Type B pancreatic cell (in vitro differentiated cells): ENCODE results near the gene RASL10B. TPM values are rescaled to one million over a fixed set of nuclear protein-coding genes. Genes with fewer than 3 reads are reported as not detected.

Experiments used
- DNase-seq: peaks from one replicate; pipeline ENCODE4 v3.0.0; 2021; ENCODE audit warnings: mixed read lengths; ENCODE audit not compliant: unreplicated experiment; ENCODE audit errors: extremely low spot score
- H3K27ac Mint-ChIP-seq: 2 replicates; pipeline ENCODE4 v1.8.0; 2021; ENCODE audit warnings: mild to moderate bottlenecking, mixed read lengths
- H3K27me3 Mint-ChIP-seq: 2 replicates; pipeline ENCODE4 v1.8.0; 2021; ENCODE audit warnings: mixed read lengths
- H3K36me3 Mint-ChIP-seq: 2 replicates; pipeline ENCODE4 v1.8.0; 2021; ENCODE audit warnings: mixed read lengths
- H3K4me1 Mint-ChIP-seq: one replicate; pipeline ENCODE4 v1.8.0; 2021; ENCODE audit warnings: mixed read lengths; ENCODE audit not compliant: unreplicated experiment
- H3K4me3 Mint-ChIP-seq: 2 replicates; pipeline ENCODE4 v1.8.0; 2021; ENCODE audit warnings: mild to moderate bottlenecking, mixed read lengths
- H3K9me3 Mint-ChIP-seq: 2 replicates; pipeline ENCODE4 v1.8.0; 2021; ENCODE audit warnings: mixed read lengths
- total RNA-seq: library from RNA; stranded (reverse); gene quantifications from 2 replicates; pipeline ENCODE4 v1.2.1, GENCODE V29; 2021; ENCODE audit warnings: low replicate concordance
- TF ChIP-seq, protein P1 (sequence below): fragments of 200-600 bp; sonication (generic); conservative IDR thresholded peaks from 2 replicates; pipeline ENCODE4 v1.5.0; 2021; ENCODE audit warnings: antibody characterized with exemption, mild to moderate bottlenecking

Gene RASL10B
- total RNA-seq, 1 donor from 2014 or later = 29.4 TPM

DNA sequence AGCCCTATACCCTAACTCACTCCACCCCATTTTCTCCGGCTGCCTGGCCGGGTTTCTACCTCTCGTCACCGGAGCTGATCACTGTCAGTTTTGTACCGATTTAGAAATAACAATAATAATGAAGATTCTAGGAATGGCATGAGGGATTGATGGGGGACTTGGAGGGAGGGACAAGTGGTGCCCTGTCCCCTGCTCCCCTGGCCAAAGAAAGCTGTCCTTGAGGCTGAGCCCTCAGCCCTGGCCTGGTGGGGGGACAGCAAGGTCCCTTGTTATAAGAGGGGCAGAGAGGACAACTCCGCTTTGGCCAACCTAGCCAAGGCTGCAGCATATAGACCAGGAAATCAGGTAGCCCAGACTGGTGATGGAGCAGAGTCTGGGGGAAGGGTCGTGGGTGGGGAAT, 11.1 kb downstream of the RASL10B start:
- TF ChIP-seq, protein P1, sequence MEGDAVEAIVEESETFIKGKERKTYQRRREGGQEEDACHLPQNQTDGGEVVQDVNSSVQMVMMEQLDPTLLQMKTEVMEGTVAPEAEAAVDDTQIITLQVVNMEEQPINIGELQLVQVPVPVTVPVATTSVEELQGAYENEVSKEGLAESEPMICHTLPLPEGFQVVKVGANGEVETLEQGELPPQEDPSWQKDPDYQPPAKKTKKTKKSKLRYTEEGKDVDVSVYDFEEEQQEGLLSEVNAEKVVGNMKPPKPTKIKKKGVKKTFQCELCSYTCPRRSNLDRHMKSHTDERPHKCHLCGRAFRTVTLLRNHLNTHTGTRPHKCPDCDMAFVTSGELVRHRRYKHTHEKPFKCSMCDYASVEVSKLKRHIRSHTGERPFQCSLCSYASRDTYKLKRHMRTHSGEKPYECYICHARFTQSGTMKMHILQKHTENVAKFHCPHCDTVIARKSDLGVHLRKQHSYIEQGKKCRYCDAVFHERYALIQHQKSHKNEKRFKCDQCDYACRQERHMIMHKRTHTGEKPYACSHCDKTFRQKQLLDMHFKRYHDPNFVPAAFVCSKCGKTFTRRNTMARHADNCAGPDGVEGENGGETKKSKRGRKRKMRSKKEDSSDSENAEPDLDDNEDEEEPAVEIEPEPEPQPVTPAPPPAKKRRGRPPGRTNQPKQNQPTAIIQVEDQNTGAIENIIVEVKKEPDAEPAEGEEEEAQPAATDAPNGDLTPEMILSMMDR = no peak
- H3K36me3 Mint-ChIP-seq = peaks cover 7% of the 10 kb centered on the region
- H3K27ac Mint-ChIP-seq = no peak overlapping the region
- H3K4me1 Mint-ChIP-seq = no peaks in the 10 kb centered on the region
- peaks cover 42% of the 10 kb centered on the region for H3K27me3 Mint-ChIP-seq
- no peak for DNase-seq
- H3K9me3 Mint-ChIP-seq = no peaks in the 10 kb centered on the region
- no peak overlapping the region for H3K4me3 Mint-ChIP-seq

DNA sequence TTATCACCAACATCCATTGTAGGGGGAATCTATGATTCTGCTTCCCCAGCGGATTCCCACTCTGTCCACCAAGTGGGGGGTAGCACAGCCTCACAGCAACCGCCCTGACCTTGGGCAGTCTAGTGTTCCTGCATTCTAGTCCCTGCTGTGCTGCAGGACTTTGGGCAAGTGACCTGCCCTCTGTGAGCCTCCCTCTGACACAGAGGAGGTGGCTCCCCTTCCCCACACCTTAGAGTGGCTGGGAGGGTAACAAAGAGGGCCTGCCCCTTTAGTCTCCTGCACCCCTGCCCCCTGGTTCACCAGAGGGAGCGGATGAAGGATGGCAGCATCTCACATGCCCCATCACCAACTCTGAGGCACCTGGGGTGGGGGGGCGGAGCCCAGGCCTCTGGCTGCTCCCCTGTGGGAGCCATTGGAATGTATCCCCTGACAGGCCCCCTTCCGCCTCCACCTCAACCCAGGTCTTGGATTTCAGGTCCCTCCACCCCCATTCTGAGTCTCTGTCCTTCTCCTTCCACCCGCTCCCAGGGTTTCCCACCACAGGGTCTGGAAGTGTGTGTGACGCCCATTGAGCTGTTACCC, 11.5 kb downstream of the RASL10B start:
- DNase-seq = no peak
- Mint-ChIP-seq H3K27me3 (peaks cover 43% of the 10 kb centered on the region), H3K4me1 (no peaks in the 10 kb centered on the region), H3K27ac (no peak overlapping the region), H3K36me3 (peaks cover 7% of the 10 kb centered on the region), H3K9me3 (no peaks in the 10 kb centered on the region), H3K4me3 (no peak overlapping the region)
- TF ChIP-seq, protein P1 = no peak

- TF ChIP-seq, protein P1 = no peak
- Mint-ChIP-seq H3K9me3 (no peaks in the 10 kb centered on the region), H3K4me3 (peak overlapping the region; percentile 26), H3K36me3 (peaks cover 7% of the 10 kb centered on the region), H3K4me1 (no peaks in the 10 kb centered on the region), H3K27ac (no peak overlapping the region), H3K27me3 (peaks cover 47% of the 10 kb centered on the region)
- no peak for DNase-seq
Observed at GRCh38 chr17:35743626-35744328, 12.3 kb downstream of the RASL10B start.

- DNase-seq = no peak
- TF ChIP-seq, protein P1 = no peak
- H3K27ac Mint-ChIP-seq = no peak overlapping the region
- H3K4me1 Mint-ChIP-seq = peaks cover 4% of the 10 kb centered on the region
- H3K36me3 Mint-ChIP-seq = peaks cover 3% of the 10 kb centered on the region
- no peak overlapping the region for H3K4me3 Mint-ChIP-seq
- peaks cover 48% of the 10 kb centered on the region for H3K27me3 Mint-ChIP-seq
- H3K9me3 Mint-ChIP-seq = no peaks in the 10 kb centered on the region
Observed at GRCh38 chr17:35744830-35745229, 13.4 kb downstream of the RASL10B start.

DNA sequence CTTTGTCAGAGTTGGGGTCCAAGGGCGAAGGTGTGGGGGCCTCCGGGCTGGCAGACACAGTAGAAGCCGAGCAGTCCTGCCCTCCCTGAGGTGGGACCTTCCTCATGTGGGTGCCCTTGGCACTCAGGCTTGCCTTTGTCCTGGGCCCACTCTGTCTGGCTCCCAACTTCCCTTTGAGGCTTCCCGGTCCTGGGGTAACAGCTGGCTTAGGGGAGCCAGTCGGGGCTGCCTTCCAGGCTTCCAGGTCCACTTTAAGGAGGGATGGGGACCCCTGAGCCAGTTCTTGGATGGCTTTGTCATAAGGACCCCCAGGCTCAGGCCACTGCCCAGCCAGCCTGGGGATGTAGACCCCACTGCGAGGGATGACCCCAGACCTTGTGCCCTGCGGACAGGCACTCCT, 13.8 kb downstream of the RASL10B start:
- peaks cover 48% of the 10 kb centered on the region for H3K27me3 Mint-ChIP-seq
- no peak overlapping the region for H3K4me3 Mint-ChIP-seq
- no peak overlapping the region for H3K27ac Mint-ChIP-seq
- TF ChIP-seq, protein P1 = no peak
- H3K9me3 Mint-ChIP-seq = no peaks in the 10 kb centered on the region
- H3K36me3 Mint-ChIP-seq = no peaks in the 10 kb centered on the region
- DNase-seq = no peak
- peaks cover 4% of the 10 kb centered on the region for H3K4me1 Mint-ChIP-seq
